Eye (tissue), 1 donor: Measurements from ENCODE around the gene INCENP.

ENCODE experiments used
- DNase-seq: peaks from one replicate; pipeline ENCODE4 v3.0.0-alpha.2; 2015

INCENP gene

GRCh38 chr11:62142921-62143320 is 19.1 kb downstream of the INCENP start:
- DNase-seq, result no peak

GRCh38 chr11:62143727-62144126 is 19.9 kb downstream of the INCENP start:
- DNase-seq, result no peak

GRCh38 chr11:62144641-62145255 is 20.9 kb downstream of the INCENP start:
- no peak for DNase-seq

GRCh38 chr11:62145261-62145871 is 21.6 kb downstream of the INCENP start:
- DNase-seq, result no peak

- DNase-seq, result no peak
These were observed 22.8 kb downstream of the INCENP start for GRCh38 chr11:62146476-62147200.

GRCh38 chr11:62147545-62147944 is 23.7 kb downstream of the INCENP start:
- no peak for DNase-seq

GRCh38 chr11:62148271-62148980 is 24.6 kb downstream of the INCENP start:
- peak; percentile 4 for DNase-seq

- no peak for DNase-seq
These were observed 26.4 kb downstream of the INCENP start for GRCh38 chr11:62149986-62150886.

- no peak for DNase-seq
These were observed 27.3 kb downstream of the INCENP start for GRCh38 chr11:62150887-62151736.

GRCh38 chr11:62151737-62152102 is 27.9 kb downstream of the INCENP start:
- no peak for DNase-seq

- no peak for DNase-seq
These were observed 28.7 kb downstream of the INCENP start for GRCh38 chr11:62152245-62153086.

GRCh38 chr11:62153087-62153395 is 29.2 kb downstream of the INCENP start:
- no peak for DNase-seq

- DNase-seq, result no peak
These were observed 29.8 kb downstream of the INCENP start for GRCh38 chr11:62153617-62154016.

GRCh38 chr11:62157603-62158002 is 33.8 kb downstream of the INCENP start:
- DNase-seq, result no peak

- DNase-seq, result no peak
These were observed 42.6 kb downstream of the INCENP start for GRCh38 chr11:62166371-62166770.

- DNase-seq, result no peak
These were observed 45.6 kb downstream of the INCENP start for GRCh38 chr11:62169448-62169847.

- DNase-seq, result no peak
These were observed 46.1 kb downstream of the INCENP start for GRCh38 chr11:62169935-62170334.

- DNase-seq, result peak; percentile 95
These were observed 47.5 kb downstream of the INCENP start for GRCh38 chr11:62171261-62171723.

GRCh38 chr11:62172294-62172693 is 48.5 kb downstream of the INCENP start:
- DNase-seq, result no peak

GRCh38 chr11:62176766-62177165 is 53.0 kb downstream of the INCENP start:
- no peak for DNase-seq

- DNase-seq, result no peak
These were observed 56.2 kb downstream of the INCENP start for GRCh38 chr11:62179995-62180394.
